GM06990 (cell line): ENCODE results near the gene AFF2.

Experiments
- DNase-seq: peaks from one replicate; pipeline ENCODE4 v3.0.0-alpha.2; 2011; ENCODE audit not compliant: insufficient read length; ENCODE audit errors: extremely low read depth
- H3K27me3 ChIP-seq: replicated peaks from 2 replicates; pipeline ENCODE4 v1.6.0; 2011; ENCODE audit warnings: low read length; ENCODE audit not compliant: control insufficient read depth, insufficient read depth
- H3K36me3 ChIP-seq: 2 replicates; pipeline ENCODE4 v1.5.1; 2011; ENCODE audit warnings: low read length; ENCODE audit not compliant: control insufficient read depth, insufficient read depth
- H3K4me3 ChIP-seq: replicated peaks from 2 replicates; pipeline ENCODE4 v1.5.1; 2011; ENCODE audit warnings: low read depth, mild to moderate bottlenecking, control low read depth, low read length
- TF ChIP-seq, protein P1 (sequence below): IDR thresholded peaks from 2 replicates; pipeline ENCODE4 v1.5.1; 2011; ENCODE audit warnings: low read length, control low read depth, mild to moderate bottlenecking, inconsistent platforms; ENCODE audit not compliant: insufficient read depth, poor library complexity, severe bottlenecking

Gene AFF2

DNA sequence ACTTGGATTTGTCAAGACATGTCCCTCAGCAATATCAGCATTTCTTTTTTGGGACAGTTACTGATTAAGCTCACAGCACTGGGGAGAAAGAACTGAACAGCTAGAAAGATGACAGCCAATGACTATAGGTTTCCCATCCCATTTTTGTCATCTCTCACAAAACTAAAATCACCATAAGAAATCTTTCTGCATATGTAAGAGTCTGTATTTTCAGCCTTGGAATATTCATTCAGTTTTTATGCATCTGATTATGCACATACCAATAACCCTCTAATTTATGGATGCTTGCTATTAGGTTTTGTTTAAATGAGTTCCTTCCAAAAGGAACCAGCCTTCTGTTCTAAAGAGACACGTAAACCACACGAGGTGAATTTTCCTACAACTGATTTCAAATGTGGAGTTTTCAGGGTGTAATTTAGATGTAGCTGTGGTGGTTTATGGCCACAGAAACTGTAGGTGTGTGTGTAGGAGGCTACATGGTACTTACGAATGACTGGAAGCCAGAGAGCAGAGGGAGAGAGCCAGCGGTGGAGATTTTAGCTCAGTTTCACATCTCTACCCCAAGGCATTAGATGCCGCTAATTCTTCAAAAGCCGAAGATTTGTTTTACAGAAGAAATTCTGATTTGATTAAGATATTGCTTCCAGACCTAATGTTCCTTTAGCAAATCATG, 55.3 kb downstream of the AFF2 start:
- Histone ChIP-seq H3K4me3 (no peak overlapping the region), H3K27me3 (no peaks in the 10 kb centered on the region), H3K36me3 (no peaks in the 10 kb centered on the region)
- DNase-seq: no peak
- TF ChIP-seq, protein P1, sequence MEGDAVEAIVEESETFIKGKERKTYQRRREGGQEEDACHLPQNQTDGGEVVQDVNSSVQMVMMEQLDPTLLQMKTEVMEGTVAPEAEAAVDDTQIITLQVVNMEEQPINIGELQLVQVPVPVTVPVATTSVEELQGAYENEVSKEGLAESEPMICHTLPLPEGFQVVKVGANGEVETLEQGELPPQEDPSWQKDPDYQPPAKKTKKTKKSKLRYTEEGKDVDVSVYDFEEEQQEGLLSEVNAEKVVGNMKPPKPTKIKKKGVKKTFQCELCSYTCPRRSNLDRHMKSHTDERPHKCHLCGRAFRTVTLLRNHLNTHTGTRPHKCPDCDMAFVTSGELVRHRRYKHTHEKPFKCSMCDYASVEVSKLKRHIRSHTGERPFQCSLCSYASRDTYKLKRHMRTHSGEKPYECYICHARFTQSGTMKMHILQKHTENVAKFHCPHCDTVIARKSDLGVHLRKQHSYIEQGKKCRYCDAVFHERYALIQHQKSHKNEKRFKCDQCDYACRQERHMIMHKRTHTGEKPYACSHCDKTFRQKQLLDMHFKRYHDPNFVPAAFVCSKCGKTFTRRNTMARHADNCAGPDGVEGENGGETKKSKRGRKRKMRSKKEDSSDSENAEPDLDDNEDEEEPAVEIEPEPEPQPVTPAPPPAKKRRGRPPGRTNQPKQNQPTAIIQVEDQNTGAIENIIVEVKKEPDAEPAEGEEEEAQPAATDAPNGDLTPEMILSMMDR: no peak

DNA sequence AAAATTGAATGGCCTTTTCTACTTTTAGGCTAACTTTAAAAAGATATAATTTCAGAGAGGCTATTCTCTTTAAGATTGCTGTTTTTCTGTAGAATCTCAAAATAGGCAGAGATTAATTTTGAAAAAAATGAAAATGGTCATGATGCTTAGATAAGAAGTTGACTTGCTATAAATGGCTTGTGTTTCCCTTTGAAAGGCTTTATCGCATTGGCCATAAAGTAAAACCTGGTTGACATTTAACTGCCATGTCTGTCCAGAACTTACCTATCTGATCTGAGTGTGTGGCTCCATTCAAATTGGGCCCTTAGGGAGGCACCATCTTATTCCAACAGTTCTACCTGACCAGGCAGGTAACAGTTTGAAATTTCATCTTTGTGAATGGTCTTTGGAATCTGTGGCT, 56.1 kb downstream of the AFF2 start:
- Histone ChIP-seq H3K4me3 (no peak overlapping the region), H3K36me3 (no peaks in the 10 kb centered on the region)
- TF ChIP-seq, protein P1: no peak

DNA sequence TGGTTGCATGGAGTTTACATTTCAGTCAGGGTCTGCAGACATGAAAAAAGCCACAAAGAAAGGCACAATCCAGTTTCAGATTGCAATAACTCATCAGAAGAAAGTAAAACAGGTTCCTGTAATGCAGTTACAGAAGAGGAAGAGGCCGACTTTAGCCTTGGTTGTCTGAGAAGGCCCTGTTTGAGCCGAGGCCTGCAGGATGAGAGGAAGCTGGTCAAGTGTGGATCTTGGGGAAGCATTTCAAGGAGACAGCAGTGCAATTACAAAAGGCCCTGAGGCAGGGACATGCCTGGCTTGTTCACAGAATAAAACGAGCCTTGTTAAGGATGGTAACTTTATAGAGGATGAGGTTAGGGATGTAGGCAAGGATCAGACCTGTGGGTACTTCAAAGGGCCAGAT, 62.4 kb downstream of the AFF2 start:
- DNase-seq: no peak
- H3K27me3 ChIP-seq: no peaks in the 10 kb centered on the region
- TF ChIP-seq, protein P1: no peak
- no peaks in the 10 kb centered on the region for H3K36me3 ChIP-seq
- H3K4me3 ChIP-seq: no peak overlapping the region

More for the DNA sequence above, 56.1 kb downstream of the AFF2 start:
- no peaks in the 10 kb centered on the region for H3K27me3 ChIP-seq
- no peak for DNase-seq

DNA sequence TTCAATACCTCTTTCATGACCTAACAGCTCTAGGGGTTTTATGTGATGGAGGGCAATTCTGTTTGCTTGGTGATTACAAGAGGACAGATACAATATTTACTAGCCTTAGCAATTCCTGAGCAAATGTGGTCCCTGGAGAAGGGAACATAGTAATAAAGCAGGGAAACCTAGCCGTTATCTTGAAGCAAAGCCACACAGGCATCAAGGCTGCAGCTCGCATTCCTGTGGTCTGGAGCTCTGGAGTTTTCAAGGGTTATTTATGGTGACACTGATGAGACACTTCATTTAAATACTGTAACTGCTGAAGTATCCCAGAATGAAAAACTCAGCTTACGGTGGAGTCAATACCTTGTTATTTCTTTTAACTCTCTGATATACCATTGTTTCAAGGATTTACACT, 66.8 kb downstream of the AFF2 start:
- DNase-seq: no peak
- no peaks in the 10 kb centered on the region for H3K27me3 ChIP-seq
- TF ChIP-seq, protein P1: no peak
- H3K4me3 ChIP-seq: no peak overlapping the region
- H3K36me3 ChIP-seq: no peaks in the 10 kb centered on the region

DNA sequence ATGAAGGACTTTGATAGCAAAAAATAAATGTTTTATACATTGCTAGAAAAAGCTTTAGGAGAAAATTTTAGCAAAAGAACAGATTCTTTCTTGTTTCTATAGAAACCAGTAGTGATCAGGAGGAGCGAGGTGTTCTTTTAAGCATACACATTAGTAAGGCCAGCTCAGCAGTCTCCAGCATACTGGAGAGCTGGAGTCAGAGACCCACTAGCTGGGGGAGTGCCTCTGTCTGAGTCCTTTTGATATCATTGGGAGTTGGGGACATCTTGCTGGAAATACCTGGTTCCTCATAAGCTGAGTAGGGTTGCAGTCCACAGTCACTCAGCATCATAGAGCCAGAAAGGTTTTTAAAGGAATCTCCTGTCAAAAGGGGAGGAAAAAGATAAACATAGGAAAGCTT, 67.4 kb downstream of the AFF2 start:
- Histone ChIP-seq H3K27me3 (no peaks in the 10 kb centered on the region), H3K36me3 (no peaks in the 10 kb centered on the region), H3K4me3 (no peak overlapping the region)
- TF ChIP-seq, protein P1: no peak
- DNase-seq: no peak

DNA sequence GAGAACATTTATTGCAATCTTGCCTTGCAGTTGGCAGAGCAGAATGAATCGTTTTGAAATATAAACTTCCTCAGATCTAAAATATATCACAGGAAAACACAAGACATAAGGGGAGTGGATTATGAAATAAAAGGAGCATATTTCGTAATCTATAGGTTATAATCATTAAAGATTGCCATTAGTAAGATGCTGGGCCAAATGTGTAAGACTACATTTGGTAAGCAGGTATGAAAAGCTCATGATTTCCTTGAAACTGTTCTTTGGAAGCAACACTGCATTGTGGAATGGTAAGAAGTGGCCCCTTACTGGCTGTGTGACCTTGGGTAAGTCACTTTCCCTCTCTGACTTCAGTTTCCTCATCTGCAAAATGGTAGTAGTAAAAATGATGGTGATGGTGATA, 68.3 kb downstream of the AFF2 start:
- Histone ChIP-seq H3K36me3 (no peaks in the 10 kb centered on the region), H3K27me3 (no peaks in the 10 kb centered on the region), H3K4me3 (no peak overlapping the region)
- DNase-seq: no peak
- TF ChIP-seq, protein P1: no peak
